ENCODE results near the gene NOL11. TPM values are rescaled to one million over a fixed set of nuclear protein-coding genes. Genes with fewer than 3 reads are reported as not detected.

The NOL11 gene
- total and polyA plus RNA-seq, 2 of the 4 experiments (the other 2 are of a cell fraction), result 26.2 to 58.3 TPM

DNA sequence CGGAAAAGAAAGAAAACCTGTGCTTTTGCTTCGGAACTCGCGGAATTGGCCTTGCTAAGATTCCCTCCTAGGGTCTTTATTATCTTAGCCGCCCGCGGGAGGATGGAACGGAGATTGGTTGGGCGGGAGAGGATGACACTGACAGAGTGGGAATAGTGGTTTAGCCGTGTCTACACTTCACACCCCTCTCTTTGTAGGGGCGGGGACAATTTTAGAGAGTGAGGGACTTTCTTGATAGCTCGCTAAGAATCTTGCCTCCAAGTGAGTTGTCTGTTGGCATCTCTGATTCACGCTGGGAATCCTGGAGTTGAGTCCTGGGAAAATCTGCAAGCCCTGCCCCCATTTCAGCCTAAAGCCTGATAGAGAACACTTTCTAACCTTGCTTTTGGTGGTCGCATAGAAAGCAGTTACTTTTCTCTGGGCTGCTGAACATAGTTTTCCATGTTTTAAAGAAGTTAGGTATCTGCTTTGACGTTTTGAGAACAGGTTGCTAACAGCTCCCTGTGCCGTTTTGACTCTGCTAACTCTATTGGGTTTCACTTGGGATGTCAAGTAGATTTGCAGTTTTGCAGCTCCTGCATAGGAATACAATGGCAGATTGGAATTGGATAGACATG lies 697 bp downstream of the NOL11 start:
- BruUV-seq (replicated peaks), result no TSS peak
- Histone ChIP-seq H3K23ac (ENCODE audit: low read depth, low read length) (peak overlapping the region; percentile 97), H4K91ac (ENCODE audit: insufficient read depth, low read depth, low read length) (peak overlapping the region; percentile 85; the same call in 1 of the 2 replicates), H3K79me1 (ENCODE audit: low read depth in 1 of 2, low read length in 2 of 2) (peaks cover 13 to 27% of the 10 kb centered on the region in 2 experiments), H4K20me1 (ENCODE audit: insufficient read depth, low read length) (no peaks in the 10 kb centered on the region), H2BK15ac (ENCODE audit: low read depth, low read length) (no peak overlapping the region), H3K4me2 (ENCODE audit: low read depth, low read length) (peak overlapping the region; percentile 96), H3K27me3 (ENCODE audit: control insufficient read depth, insufficient read depth, low read length) (no peaks in the 10 kb centered on the region), H3K18ac (ENCODE audit: low read depth, low read length) (no peak overlapping the region), H2AFZ (replicated peaks; ENCODE audit: low read length, poor library complexity) (peak overlapping the region; percentile 95), H2BK120ac (ENCODE audit: low read depth, low read length) (no peak overlapping the region), H3K9me3 (ENCODE audit: control insufficient read depth, insufficient read depth, low read length) (no peaks in the 10 kb centered on the region), H3K36me3 (ENCODE audit: control insufficient read depth, insufficient read depth, low read length) (peaks cover 7% of the 10 kb centered on the region), H3K27ac (ENCODE audit: insufficient read depth, low read length) (peak overlapping the region; percentile 81), H3K56ac (ENCODE audit: extremely low read depth, insufficient read depth, low read length) (peak overlapping the region; percentile 67; the same call in 1 of the 2 replicates), H3K4me3 (ENCODE audit: insufficient read depth, low read depth, low read length) (peak overlapping the region; percentile 64), H2BK5ac (ENCODE audit: low read depth, low read length, poor library complexity, severe bottlenecking) (peak overlapping the region; percentile 66), H3K4ac (ENCODE audit: low read depth, low read length) (peak overlapping the region; percentile 89), H3K9ac (ENCODE audit: low read depth, low read length) (peak overlapping the region; percentile 92), H2AK9ac (replicated peaks; ENCODE audit: low read depth, low read length, poor library complexity) (peak overlapping the region; percentile 79), H2BK20ac (ENCODE audit: low read depth, low read length) (no peak overlapping the region), H2AK5ac (ENCODE audit: low read depth, low read length) (peak overlapping the region; percentile 67; the same call in 1 of the 2 replicates), H4K8ac (ENCODE audit: low read depth in 2 of 2, low read length in 2 of 2) (peak overlapping the region; percentile 77 to 96), H3K9me1 (ENCODE audit: insufficient read depth, low read length) (no peaks in the 10 kb centered on the region), H3K4me1 (ENCODE audit: control insufficient read depth, insufficient read depth, low read length) (peaks cover 2% of the 10 kb centered on the region; the same call in 1 of the 2 replicates), H4K5ac (ENCODE audit: low read depth, low read length) (peak overlapping the region; percentile 34), H3K14ac (replicated peaks; ENCODE audit: low read depth, low read length) (peak overlapping the region; percentile 95)
- POLR2A ChIA-PET (ENCODE audit: unreplicated experiment), result no interaction called here
- intact Hi-C loops (cut with micrococcal nuclease) (loop anchor here (1.0 to 10.0 kb wide), 2 partner anchors 107 to 756 kb away; partner anchors contain the start of gene BPTF), dilution Hi-C loops (cut with HindIII; ENCODE audit: low sequenced_read_pairs, unreplicated experiment) (no loop called here), in situ Hi-C loops (cut with MboI; ENCODE audit: low sequenced_read_pairs) (no loop called here)
- ATAC-seq (ENCODE audit: low read depth), result peak; percentile 5
- CTCF ChIA-PET, result interaction anchor here (0.5 to 1.5 kb wide), 2 partner anchors 16 to 67 kb away, joined by 3 read pairs; no protein-coding TSS in a partner anchor
- TF ChIP-seq, protein P1, sequence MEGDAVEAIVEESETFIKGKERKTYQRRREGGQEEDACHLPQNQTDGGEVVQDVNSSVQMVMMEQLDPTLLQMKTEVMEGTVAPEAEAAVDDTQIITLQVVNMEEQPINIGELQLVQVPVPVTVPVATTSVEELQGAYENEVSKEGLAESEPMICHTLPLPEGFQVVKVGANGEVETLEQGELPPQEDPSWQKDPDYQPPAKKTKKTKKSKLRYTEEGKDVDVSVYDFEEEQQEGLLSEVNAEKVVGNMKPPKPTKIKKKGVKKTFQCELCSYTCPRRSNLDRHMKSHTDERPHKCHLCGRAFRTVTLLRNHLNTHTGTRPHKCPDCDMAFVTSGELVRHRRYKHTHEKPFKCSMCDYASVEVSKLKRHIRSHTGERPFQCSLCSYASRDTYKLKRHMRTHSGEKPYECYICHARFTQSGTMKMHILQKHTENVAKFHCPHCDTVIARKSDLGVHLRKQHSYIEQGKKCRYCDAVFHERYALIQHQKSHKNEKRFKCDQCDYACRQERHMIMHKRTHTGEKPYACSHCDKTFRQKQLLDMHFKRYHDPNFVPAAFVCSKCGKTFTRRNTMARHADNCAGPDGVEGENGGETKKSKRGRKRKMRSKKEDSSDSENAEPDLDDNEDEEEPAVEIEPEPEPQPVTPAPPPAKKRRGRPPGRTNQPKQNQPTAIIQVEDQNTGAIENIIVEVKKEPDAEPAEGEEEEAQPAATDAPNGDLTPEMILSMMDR (conservative IDR thresholded peaks at IDR 0.05; ENCODE audit: low read depth, low read length), result no peak
- TF ChIP-seq POLR2A (IDR thresholded peaks at IDR 0.05; ENCODE audit: low read depth, low read length) (no peak), MXI1 (IDR thresholded peaks at IDR 0.05; ENCODE audit: borderline replicate concordance, low read depth, low read length) (no peak)
- TF ChIP-seq, protein P2, sequence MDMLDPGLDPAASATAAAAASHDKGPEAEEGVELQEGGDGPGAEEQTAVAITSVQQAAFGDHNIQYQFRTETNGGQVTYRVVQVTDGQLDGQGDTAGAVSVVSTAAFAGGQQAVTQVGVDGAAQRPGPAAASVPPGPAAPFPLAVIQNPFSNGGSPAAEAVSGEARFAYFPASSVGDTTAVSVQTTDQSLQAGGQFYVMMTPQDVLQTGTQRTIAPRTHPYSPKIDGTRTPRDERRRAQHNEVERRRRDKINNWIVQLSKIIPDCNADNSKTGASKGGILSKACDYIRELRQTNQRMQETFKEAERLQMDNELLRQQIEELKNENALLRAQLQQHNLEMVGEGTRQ (IDR thresholded peaks at IDR 0.05; ENCODE audit: low read depth, low read length), result no peak
- 0% methylated on average over 1 of the region's 16 CpGs; no CpG with 5 or more reads in 1 of the 2 experiments for WGBS, 2 experiments (ENCODE audit: extremely low coverage in 2 of 2, insufficient read length in 1 of 2)
- DNase-seq, result peak; percentile 49
